GM21576 (cell line): Measurements from ENCODE around the gene CLEC4G.

Experiments used
- ATAC-seq: cut with Tn5 transposase; IDR thresholded peaks from one replicate; pipeline ENCODE4 v1.9.1; 2021; ENCODE audit warnings: mild to moderate bottlenecking, moderate library complexity; ENCODE audit not compliant: unreplicated experiment

Gene CLEC4G

GRCh38 chr19:7729831-7730285 lies 2.1 kb downstream of the CLEC4G start:
- ATAC-seq = no peak

- no peak for ATAC-seq
Measured at GRCh38 chr19:7729211-7729610, 2.7 kb downstream of the CLEC4G start.

DNA sequence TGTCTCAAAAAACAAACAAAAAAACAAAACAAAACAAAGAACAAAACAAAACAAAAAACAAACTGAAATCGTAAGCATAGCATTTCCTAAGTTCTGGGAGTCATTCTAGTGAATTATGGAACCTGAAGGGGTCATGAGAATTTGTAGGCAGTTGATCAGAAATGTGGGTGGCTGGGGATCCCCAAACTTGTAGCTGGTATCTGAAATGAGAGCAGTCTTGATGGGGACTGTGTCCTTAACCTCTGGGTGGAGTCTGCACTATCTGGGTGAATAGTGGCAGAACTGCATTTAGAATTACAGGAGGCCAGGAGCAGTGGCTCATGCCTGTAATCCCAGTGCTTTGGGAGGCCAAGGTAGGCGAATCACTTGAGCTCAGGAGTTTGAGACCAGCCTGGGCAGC lies 6.1 kb downstream of the CLEC4G start:
- no peak for ATAC-seq

DNA sequence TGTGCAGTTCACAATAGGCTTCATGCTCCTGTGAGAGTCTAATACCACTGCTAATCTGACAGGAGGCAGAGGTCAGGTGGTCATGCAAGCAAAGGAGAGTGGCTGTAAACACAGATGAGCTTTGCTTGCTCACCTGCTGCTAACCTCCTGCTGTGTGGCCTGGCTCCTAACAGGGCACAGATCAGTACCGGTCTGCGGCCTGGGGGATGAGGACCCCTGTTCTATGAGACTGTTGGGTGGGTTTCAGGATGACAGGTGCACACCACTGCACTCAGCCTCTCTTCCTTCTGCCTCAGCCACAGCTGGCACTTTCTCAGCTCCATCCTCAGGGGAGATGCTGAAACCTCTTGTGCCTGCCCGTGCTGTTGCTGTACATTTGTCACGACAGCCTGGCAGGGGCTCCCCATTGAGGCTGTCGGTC lies 9.7 kb downstream of the CLEC4G start:
- peak; percentile 43 for ATAC-seq

- no peak for ATAC-seq
Measured at GRCh38 chr19:7720351-7720750, 11.6 kb downstream of the CLEC4G start.

DNA sequence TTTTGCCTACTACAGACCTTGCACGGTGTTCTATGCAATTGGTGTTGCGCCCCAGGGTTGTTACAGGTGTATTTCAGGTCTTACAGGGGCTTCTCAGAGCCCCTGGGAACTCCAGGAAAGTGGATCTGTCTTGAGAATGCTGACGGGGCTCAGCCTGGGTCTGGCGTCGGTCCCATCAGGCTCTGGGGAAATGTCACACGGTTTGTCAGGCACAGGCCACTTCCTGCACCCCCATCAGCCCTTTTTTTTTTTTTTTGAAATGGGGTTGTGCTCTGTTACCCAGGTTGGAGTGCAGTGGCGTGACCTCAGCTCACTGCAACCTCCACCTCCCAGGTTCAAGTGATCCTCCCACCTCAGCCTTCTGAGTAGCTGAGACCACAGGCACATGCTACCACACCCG lies 13.2 kb downstream of the CLEC4G start:
- no peak for ATAC-seq

- ATAC-seq = no peak
Measured at GRCh38 chr19:7716762-7717161, 15.1 kb downstream of the CLEC4G start.

- no peak for ATAC-seq
Measured at GRCh38 chr19:7715671-7716070, 16.2 kb downstream of the CLEC4G start.

- no peak for ATAC-seq
Measured at GRCh38 chr19:7710616-7711015, 21.3 kb downstream of the CLEC4G start.

DNA sequence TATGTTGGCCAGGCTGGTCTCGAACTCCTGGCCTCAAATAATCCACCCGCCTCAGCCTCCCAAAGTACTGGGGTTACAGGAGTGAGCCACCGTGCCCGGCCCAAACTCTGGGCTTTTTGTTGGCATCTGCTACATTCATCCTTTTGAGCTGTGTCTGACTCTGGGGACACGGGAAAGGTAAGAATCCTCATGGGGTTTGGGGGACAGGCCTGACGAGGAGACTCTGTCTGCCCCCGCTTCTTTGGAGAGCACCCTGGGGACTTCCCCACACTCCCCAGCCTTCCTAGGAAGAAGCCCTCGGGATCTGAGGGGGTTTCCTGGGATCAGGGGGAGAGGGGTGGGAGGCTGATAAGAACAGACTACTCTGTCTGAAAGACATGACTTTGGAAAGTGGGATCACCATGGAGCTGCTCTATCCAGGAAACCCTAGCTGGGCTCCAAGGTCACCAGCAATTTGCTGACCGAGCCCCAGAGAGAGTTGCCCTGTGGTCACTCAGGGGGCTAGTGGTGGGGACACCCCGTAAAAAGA lies 21.9 kb downstream of the CLEC4G start:
- ATAC-seq = no peak

DNA sequence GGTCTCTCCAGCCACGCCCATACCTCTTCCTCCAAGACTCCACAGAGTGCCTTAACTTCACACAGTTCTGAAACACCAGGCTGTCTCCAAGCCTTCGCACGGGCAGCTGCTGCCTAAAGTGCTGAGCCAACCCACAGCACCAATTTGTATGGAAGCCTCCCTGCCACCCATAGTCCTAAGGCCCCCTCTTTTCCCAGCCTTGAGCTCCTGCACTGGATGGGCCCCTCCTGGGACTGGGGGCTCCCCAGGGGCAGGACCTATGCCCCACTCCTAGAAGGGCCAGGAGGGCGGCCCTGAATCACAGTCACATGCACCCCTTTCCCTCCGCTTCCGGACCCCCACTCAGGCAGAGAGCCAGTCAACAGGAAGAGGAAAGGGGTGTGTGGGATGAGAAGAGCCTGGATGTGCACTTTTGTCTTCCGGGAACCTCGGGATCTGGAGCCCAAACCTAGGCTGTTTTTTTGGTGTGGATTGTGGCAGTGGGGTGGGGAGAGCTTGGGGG lies 24.9 kb downstream of the CLEC4G start:
- no peak for ATAC-seq

GRCh38 chr19:7706188-7706954 lies 25.5 kb downstream of the CLEC4G start:
- no peak for ATAC-seq

DNA sequence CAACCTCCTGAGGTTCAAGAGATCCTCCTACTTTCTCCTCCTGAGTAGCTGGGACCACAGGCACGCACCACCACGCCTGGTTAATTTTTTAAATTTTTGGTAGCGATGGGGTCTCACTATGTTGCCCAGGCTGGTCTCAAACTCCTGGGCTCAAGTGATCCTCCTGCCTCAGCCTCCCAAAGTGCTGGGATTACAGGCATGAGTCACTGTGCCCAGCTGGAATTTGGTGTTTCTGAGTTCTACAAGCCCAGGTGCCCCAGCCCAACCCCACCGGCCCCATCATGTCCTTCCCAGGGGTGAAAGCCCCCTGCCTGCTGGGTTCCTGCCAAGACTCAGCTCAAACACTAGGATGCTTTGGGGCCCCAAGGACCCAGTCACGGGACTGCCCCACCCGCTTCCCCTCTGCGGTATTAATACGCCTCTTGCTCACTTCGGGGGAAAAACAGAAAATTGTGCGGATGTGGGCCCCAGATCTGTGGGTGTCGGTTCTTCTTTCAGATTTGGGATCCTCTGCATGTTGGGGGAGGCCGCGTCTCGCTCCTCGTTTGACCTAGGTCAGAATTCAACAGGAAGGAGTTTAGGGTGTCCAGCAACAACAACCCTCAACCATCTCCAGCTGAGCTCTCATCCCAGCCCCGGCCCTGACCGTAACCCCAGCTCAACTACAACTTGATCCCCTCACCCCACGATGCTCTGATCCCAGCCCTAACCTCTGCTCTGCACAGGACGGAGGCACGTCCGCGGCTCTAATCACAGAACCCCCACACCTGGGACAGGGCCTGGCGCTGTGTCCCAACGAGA lies 26.3 kb downstream of the CLEC4G start:
- ATAC-seq = peak; percentile 56

GRCh38 chr19:7704280-7705060 lies 27.4 kb downstream of the CLEC4G start:
- no peak for ATAC-seq

DNA sequence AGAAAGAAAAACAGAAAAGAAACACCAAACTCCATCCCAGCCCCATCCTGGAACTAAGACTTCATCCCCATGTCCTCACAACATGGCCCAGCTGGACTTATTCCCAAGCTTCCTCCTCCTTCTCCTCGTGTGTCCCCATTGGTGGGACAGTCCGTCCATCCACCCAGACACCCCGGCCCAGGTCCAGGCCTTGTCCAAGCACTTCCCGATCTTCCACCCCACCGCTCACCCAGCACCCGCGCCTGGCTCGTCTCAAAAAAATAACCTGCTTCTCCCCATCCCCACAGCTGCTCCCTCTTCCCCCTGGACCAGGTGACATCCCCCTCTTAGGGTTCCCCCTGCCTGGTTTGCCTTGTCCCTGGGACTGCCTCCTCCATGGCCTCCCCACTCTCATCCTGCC lies 28.6 kb downstream of the CLEC4G start:
- no peak for ATAC-seq

DNA sequence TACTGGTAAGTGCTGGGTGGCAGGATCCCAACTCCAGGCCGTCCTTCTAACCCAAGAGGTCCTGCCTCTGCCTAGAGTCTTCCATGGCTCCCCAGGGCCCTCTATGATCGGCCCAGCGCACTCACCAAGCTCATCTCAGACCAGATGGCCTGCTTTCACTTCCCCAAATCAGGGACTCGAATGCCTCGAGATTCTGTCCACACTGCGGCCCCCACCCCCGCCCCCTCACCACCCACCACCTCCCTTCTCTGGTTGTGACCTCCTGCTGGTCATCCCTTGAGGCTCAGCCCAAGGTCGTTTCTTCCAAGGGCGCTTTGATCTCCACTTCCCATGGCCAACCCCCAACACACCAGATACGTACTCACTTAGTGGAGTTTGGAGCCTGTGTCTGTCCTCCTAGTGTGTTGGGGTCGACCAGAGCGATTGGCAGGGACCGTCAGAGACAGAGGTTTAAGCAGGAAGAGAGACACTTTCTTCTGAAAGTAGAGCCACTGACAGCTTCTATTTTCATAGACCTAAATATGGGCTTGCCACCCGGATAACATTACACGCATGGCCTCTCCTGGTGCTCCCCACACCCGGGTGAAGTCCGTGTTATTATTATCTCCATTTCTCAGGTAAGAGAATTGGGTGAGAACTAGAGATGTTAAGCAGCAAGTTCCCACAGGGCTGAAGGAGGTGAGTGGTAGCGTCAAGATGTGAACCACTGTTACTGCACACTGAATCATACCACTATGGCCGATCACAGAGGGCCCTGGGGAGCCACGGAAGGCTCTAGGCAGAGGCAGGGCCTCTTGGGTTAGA lies 30.1 kb downstream of the CLEC4G start, which contains the start of gene FCER2:
Gene FCER2 (minus strand): TSS at position 478 of the 804 bp plus-strand sequence. CDS start 2,371 bp downstream, outside the sequence.
- peak; percentile 44 for ATAC-seq

- ATAC-seq = no peak
Measured at GRCh38 chr19:7701049-7701653, 30.8 kb downstream of the CLEC4G start.

GRCh38 chr19:7699417-7700401 lies 32.2 kb downstream of the CLEC4G start:
- no peak for ATAC-seq
